CD4-positive, alpha-beta T cell treated with Interleukin-15 for 4 hours (primary cell): ENCODE data around the gene TFF2.
A peak's percentile ranks its signal among the peaks of the same experiment; 100 is the strongest.

Source experiments
- DNase-seq: peaks from one replicate; pipeline ENCODE4 v3.0.0-alpha.2; 2020; ENCODE audit warnings: low spot score

The TFF2 gene

DNA sequence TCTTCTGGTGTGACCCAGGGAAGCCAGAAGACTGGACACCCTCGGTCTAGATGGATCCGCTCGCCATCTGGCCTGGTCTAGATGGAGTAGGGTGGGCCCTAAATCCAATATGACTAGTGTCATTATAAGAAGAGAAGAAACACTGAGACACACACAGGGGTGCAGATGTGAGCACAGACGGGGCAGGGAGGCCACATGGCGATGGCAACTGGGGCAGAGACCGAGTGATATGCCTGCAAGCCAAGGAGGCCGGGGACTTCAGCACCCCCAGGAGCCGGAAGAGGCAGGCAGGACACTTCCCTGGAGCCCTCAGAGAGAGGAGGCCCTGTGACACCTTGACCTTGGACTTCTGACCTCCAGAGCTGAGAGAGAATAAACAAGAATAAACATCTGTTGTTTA lies 30.0 kb downstream of the TFF2 start:
- DNase-seq, result no peak

- no peak for DNase-seq
Measured at GRCh38 chr21:42319851-42320572, 30.8 kb downstream of the TFF2 start.

- no peak for DNase-seq
Measured at GRCh38 chr21:42319376-42319775, 31.4 kb downstream of the TFF2 start.

DNA sequence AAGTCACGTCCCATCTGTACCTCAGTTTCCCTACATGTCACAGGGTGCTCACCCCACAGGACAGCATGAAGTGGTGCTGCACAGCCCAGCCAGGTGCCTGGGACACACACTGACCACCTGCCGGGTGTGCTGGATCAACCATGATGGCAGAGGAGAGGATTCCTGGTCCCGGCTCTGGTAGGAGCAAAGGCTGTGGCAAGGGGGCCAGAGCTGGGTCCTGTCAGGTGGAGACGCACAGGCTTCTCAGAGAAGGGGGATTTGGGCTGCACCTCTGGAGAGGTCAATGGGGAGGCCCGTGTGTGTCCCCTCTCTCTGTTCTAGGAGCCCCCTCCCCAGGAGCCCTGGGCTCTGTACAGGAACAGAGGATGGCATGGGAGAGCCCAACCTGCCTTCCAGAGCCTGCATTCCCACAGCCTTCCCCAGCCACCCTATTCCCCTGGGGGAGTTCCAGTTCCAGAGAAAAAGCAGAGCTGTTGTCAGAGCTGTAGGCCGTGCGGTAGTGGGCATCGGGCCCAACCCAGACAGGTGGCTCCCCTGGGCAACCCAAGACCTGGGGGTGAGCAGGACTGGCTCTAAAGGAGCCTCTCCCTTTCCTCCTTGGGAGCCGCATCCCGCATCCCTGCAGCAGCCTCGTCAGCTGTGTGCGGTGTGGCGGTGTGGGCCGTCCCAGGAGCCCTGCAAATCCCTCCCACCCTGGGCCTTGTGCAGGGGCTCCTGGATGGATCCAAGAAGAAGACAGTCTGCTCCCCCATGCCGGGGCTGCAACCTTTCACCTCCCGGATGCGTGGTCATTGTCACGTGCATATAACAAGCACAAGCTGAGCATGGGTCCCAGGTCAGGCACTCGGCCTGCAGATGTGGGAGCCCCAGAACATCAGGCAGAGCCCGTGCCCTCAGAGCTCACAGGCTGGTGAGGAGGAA lies 32.7 kb downstream of the TFF2 start:
- no peak for DNase-seq

- DNase-seq, result no peak
Measured at GRCh38 chr21:42317341-42317741, 33.5 kb downstream of the TFF2 start.

DNA sequence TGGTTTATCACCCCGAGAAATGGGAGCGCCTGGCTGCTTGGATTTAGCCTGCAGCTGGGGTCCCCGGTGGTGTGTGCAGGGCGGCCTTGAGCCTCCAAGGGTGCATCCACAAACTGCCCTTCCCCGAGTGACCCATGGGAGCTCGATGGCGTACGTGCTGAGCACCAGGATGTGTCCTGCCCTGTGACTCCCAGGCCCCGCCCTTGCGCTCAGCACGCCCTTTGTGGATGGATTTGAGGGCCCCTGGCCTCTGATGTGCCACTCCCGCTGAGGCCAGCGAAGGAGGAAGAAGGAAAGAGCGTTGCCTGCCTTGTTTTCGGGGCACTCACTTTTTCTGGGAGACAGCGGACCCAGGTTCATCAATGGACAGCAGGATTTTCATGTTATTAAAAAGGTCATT lies 33.9 kb downstream of the TFF2 start:
- DNase-seq, result no peak

DNA sequence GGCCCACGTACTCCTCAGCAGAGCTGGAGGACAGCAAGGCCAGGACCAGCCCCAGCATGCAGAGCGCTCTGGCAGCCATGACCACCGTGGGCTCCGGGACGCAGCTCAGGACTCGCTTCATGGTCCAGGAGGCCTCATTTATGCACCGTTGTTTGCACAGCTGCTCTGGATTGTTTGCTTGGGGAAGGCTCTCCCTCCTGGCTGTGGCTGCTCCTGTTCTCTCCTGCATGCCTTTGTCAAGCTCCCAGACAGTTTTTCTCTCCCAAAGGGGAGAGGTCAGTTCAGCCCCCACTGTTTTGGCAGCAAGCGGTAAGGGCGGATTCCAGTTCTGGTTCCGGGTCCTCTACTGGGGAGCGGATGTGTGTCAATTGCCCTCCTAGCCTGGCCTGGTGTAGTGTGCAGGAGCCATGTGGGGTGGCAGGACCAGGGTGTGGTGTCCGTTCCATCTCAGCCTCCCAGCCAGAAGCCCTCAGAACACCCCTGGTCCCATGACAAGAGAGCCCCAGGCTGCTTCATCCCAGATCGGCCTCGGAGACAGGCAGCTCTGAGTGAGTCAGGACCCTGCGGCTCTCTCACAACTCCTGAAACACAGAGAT lies 35.4 kb downstream of the TFF2 start, which contains the start of gene TFF3:
TSS of gene TFF3 (minus strand) at position 114 of the 596 bp plus-strand sequence. CDS start at position 79, 35 bp downstream.
- DNase-seq, result no peak

GRCh38 chr21:42314616-42315295 lies 36.0 kb downstream of the TFF2 start:
- DNase-seq, result no peak

- no peak for DNase-seq
Measured at GRCh38 chr21:42313501-42313969, 37.3 kb downstream of the TFF2 start.

GRCh38 chr21:42312626-42313104 lies 38.1 kb downstream of the TFF2 start:
- no peak for DNase-seq

GRCh38 chr21:42311816-42312625 lies 38.8 kb downstream of the TFF2 start:
- DNase-seq, result no peak

- DNase-seq, result no peak
Measured at GRCh38 chr21:42311160-42311559, 39.6 kb downstream of the TFF2 start.

- DNase-seq, result no peak
Measured at GRCh38 chr21:42310411-42311001, 40.3 kb downstream of the TFF2 start.

GRCh38 chr21:42309753-42310213 lies 41.0 kb downstream of the TFF2 start:
- peak; percentile 50 for DNase-seq

- no peak for DNase-seq
Measured at GRCh38 chr21:42308914-42309752, 41.7 kb downstream of the TFF2 start.

DNA sequence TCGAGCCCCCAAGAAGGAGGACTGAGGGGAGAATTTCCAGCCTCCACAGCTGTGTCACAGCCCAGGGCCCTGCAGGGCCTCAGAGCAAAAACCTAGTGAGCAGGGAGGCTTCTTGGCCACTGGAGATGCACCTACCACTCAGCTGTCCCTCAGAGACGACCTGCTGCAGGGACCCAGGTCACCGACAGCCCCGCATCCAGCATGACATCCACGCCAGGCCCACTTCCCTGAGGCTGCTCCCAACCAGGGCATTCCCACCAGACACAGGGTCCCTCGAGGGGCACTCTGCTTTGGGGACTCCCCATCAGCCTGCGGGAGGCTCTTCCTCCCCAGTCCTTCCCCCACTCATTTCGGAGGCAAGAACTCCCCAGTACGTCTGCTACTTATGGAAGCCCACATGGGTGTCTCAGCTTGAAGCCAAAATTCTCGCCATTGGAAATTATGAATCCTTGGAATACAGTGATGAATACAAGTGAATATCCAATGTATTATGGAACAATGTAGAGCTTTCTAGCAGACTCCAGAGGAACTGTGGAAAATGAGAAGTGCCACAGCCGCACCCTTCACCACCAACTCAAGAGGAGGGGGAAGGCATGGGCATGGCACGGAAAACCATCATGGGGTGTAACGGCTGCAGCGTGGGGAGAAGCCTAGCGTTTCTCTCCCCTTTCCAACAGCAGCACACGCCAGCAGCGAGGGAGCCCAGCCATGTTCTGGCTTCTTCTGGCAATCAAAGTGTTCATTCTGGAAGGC lies 42.5 kb downstream of the TFF2 start:
- DNase-seq, result no peak

DNA sequence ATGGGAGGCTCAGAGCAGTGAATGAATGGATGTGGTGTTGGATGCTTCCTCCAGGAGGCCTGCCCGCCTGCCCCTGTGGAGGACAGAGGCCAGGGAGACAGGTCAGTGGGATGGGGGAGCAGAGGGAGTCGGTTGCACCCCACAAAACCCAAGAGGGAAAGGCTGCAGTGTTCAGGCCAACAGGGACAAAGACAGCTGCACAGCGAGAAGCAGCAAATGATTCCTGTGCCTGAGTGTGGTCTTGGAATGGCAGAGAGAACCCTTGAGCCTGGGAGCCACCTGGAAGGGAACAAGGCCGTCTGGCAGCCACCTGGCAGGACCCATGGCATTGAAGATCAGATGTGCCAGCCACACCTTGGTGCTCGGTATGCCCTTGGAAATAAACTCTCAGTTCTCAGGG lies 43.7 kb downstream of the TFF2 start:
- DNase-seq, result no peak

GRCh38 chr21:42306366-42307035 lies 44.3 kb downstream of the TFF2 start:
- no peak for DNase-seq
